Body of pancreas (tissue), 4 donors: ENCODE results near the gene MIB2. TPM values are rescaled to one million over a fixed set of nuclear protein-coding genes. Genes with fewer than 3 reads are reported as not detected.

Experiments
- ATAC-seq: fragments of 150-250 bp; one replicate; pipeline ENCODE4 v1.9.1; 2016
- DNase-seq, 4 donors: peaks; one replicate each; pipeline ENCODE4 v3.0.0-alpha.2; 2019
- H3K27ac ChIP-seq, 4 donors: fragments of 200-600 bp; sonication (generic); 1 replicate in 3 of 4; 2 replicates in 1 of 4; pipeline versions ENCODE4 v1.5.1 to v1.6.1; 2016 to 2019; ENCODE audit warnings: mild to moderate bottlenecking in 1 of 4, mixed read lengths in 1 of 4, moderate library complexity in 1 of 4
- H3K27me3 ChIP-seq, 2 donors: fragments of 200-600 bp; sonication (generic); one replicate each; pipeline ENCODE4 v1.6.0; 2016; ENCODE audit warnings: mild to moderate bottlenecking in 1 of 2
- H3K36me3 ChIP-seq, 2 donors: fragments of 200-600 bp; sonication (generic); replicated peaks in 1 of 2; 2 replicates each; pipeline ENCODE4 v1.5.1; 2016; ENCODE audit warnings: low read depth in 2 of 2; ENCODE audit not compliant: insufficient read depth in 1 of 2
- H3K4me1 ChIP-seq: fragments of 200-600 bp; sonication (generic); one replicate; pipeline ENCODE4 v1.6.0; 2016
- H3K4me3 ChIP-seq, 2 donors: fragments of 200-600 bp; sonication (generic); 1 replicate in 1 of 2; 2 replicates in 1 of 2; pipeline ENCODE4 v1.5.1; 2016 to 2019
- H3K9me3 ChIP-seq, 3 donors: fragments of 200-600 bp; sonication (generic); 1 replicate in 2 of 3; 2 replicates in 1 of 3; pipeline ENCODE4 v1.5.1; 2016
- CTCF ChIP-seq, 7 experiments: fragments of 450-650 bp in 4 of 7; fragments of 200-600 bp in 3 of 7; sonication (generic) in 3 of 7; IDR thresholded peaks; one replicate each; pipeline ENCODE4 v1.5.1; 2016 to 2019; ENCODE audit warnings: antibody characterized with exemption in 7 of 7
- POLR2A ChIP-seq, 3 donors: fragments of 450-650 bp; IDR thresholded peaks; one replicate each; pipeline ENCODE4 v1.6.1; 2016; ENCODE audit warnings: antibody characterized with exemption in 3 of 3, mild to moderate bottlenecking in 2 of 3
- WGBS, 2 donors: methylation state at CpG; one replicate each; pipeline ENCODE4 v1.1.5; 2017; 5-methylcytosine and 5-hydroxymethylcytosine counted together
- intact Hi-C: fragments of 100-400 bp; cut with DNase I; formaldehyde crosslinking; loops from one replicate; pipeline ENCODE4 v1.15.1; 2023
- total RNA-seq, 2 donors: library from RNA; depleted of rRNA; stranded (reverse); fragments of >200 nt; gene quantifications; one replicate each; pipeline ENCODE4 v1.1.0, GENCODE V29; 2016

The MIB2 gene
- total RNA-seq, 2 donors from 2014 or later, result 57.6 to 101 TPM

- peaks cover 43% of the 10 kb centered on the region for H3K4me1 ChIP-seq
- H3K27ac ChIP-seq, result peak overlapping the region; percentile 93 to 100 (median 96)
- DNase-seq (peak; percentile 53 to 71 (median 58)), ATAC-seq (peak; percentile 84)
- peak overlapping the region; percentile 99 for H3K4me3 ChIP-seq
- no peaks in the 10 kb centered on the region for H3K27me3 ChIP-seq
- no peaks in the 10 kb centered on the region for H3K36me3 ChIP-seq
- intact Hi-C loops, result no loop called here
- H3K9me3 ChIP-seq, result no peaks in the 10 kb centered on the region
- TF ChIP-seq POLR2A (IDR thresholded peaks at IDR 0.05), result no peak
- TF ChIP-seq CTCF (IDR thresholded peaks at IDR 0.05), result peak in 2 of 7 experiments; percentile 14 to 17
- WGBS, 2 donors, result 0% methylated on average over 14 to 96 of the region's 96 CpGs
These were observed 41.2 kb upstream of the MIB2 start for GRCh38 chr1:1573843-1574720.

GRCh38 chr1:1574721-1575537 is 40.4 kb upstream of the MIB2 start, which contains the start of gene SSU72:
Gene SSU72, minus strand, starts transcription at chr1:1574863. Its CDS starts 306 bp downstream, at chr1:1574557.
- intact Hi-C loops, result no loop called here
- peaks cover 37% of the 10 kb centered on the region for H3K4me1 ChIP-seq
- H3K27me3 ChIP-seq, result no peaks in the 10 kb centered on the region
- TF ChIP-seq POLR2A (IDR thresholded peaks at IDR 0.05), result peak; percentile 68 to 95 (median 95)
- TF ChIP-seq CTCF (IDR thresholded peaks at IDR 0.05), result peak in 1 of 7 experiments; percentile 29
- no peaks in the 10 kb centered on the region for H3K9me3 ChIP-seq
- ATAC-seq, result peak; percentile 95
- peak within 1 kb of the TSS; percentile 93 to 100 (median 96) for H3K27ac ChIP-seq
- peak within 1 kb of the TSS; percentile 99 for H3K4me3 ChIP-seq
- H3K36me3 ChIP-seq, result no peaks in the 10 kb centered on the region
- 1% methylated on average over 23 to 87 of the region's 87 CpGs for WGBS, 2 donors
- DNase-seq, result peak; percentile 92 to 94 (median 92)

DNA sequence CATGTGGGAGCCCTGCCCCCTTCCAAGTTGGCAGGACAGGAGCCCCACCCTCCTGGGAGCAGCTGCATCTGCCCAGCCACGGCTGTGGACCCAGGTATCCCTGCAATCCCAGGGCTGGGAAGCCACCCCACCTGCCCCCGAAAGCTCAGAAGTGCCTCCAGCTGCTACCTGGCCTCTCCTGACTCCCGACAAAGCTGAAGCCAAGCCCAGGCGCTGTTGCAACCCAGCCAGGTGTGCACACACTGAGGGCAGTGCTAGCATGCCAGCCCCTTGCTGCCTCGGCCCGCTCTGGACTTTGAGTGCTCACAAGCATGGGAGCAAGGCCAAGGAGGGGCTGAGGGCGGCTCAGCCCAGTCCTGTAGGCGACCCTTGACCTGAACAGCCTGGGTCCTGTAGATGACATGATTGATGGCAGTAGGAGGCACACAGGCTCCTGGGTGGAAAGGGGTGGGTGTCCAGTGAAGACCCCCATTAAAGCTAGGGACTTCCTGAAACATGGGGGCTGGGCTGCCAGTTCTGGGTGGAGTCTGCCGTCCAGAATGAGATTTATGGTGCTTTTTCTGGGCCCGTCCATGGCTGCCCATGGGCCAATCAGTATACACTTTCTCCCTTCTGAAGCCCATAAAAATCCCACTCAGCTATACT is 37.8 kb upstream of the MIB2 start:
- H3K9me3 ChIP-seq, result no peaks in the 10 kb centered on the region
- ATAC-seq, result no peak
- no peaks in the 10 kb centered on the region for H3K27me3 ChIP-seq
- intact Hi-C loops, result no loop called here
- WGBS, 2 donors, result 38% methylated on average over 10 of the region's 10 CpGs; no CpG with 5 or more reads in 1 of the 2 donors
- TF ChIP-seq CTCF (IDR thresholded peaks at IDR 0.05) (no peak), POLR2A (IDR thresholded peaks at IDR 0.05) (no peak)
- no peak overlapping the region for H3K4me3 ChIP-seq
- no peak for DNase-seq
- H3K27ac ChIP-seq, result no peak overlapping the region
- no peaks in the 10 kb centered on the region for H3K36me3 ChIP-seq
- peaks cover 20% of the 10 kb centered on the region for H3K4me1 ChIP-seq

DNA sequence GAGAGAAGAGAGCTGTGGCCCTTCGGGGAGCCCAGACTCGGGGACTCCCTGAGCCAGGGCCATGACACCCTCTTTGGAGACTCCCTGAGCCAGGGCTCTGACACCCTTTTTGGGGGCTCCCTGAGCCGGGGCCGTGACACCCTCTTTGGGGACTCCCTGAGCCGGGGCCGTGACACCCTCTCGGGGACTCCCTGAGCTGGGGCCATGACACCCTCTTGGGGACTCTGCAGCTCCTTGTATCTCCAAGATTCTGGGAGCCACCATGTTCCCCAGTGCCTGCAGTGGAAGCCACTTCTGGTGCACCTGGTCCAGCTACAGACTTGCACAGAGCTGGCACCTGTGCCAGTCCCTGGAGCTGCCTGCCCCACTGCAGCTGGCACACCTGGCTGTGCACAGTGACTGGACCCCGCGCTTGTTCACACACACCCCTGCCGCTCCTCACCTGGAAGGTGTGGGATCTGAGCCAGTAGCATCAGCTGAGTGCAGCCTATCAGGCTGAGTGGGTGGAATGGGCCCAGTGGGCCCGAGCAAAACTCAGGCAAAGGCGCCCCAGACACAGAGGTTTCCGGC is 36.8 kb upstream of the MIB2 start:
- H3K36me3 ChIP-seq, result no peaks in the 10 kb centered on the region
- H3K9me3 ChIP-seq, result no peaks in the 10 kb centered on the region
- H3K4me1 ChIP-seq, result peaks cover 12% of the 10 kb centered on the region
- no peak for TF ChIP-seq CTCF (IDR thresholded peaks at IDR 0.05)
- TF ChIP-seq POLR2A (IDR thresholded peaks at IDR 0.05), result no peak
- H3K27ac ChIP-seq, result no peak overlapping the region
- no peaks in the 10 kb centered on the region for H3K27me3 ChIP-seq
- intact Hi-C loops, result no loop called here
- DNase-seq (no peak), ATAC-seq (no peak)
- WGBS, 2 donors, result 76 to 77% methylated on average over 4 to 13 of the region's 13 CpGs
- H3K4me3 ChIP-seq, result no peak overlapping the region
